T follicular helper cell (primary cell): ENCODE measurements around the gene WASHC4.

Experiments used
- DNase-seq: peaks from one replicate; pipeline ENCODE4 v3.0.0-alpha.2; 2020; ENCODE audit warnings: low read depth
- total RNA-seq, 2 experiments: gene quantifications; one replicate each; lab custom pipeline; 2026; lab: John Stamatoyannopoulos, UW

WASHC4 gene
- total RNA-seq = 112 to 242 reads per million in 2 experiments

- DNase-seq = peak; percentile 88
Measured at GRCh38 chr12:105107494-105108371, at the start of gene WASHC4. Gene WASHC4 (plus strand): TSS chr12:105107731. CDS start chr12:105107801, 70 bp downstream.

- DNase-seq = no peak
Measured at GRCh38 chr12:105060715-105061378, 46.7 kb upstream of the WASHC4 start.

GRCh38 chr12:105064564-105065178, 42.9 kb upstream of the WASHC4 start:
- DNase-seq = no peak

- DNase-seq = no peak
Measured at GRCh38 chr12:105067511-105068031, 40.0 kb upstream of the WASHC4 start.

- no peak for DNase-seq
Measured at GRCh38 chr12:105069936-105070702, 37.4 kb upstream of the WASHC4 start.

GRCh38 chr12:105071981-105072380, 35.5 kb upstream of the WASHC4 start:
- DNase-seq = no peak

GRCh38 chr12:105072888-105073488, 34.5 kb upstream of the WASHC4 start:
- no peak for DNase-seq

GRCh38 chr12:105076098-105076497, 31.4 kb upstream of the WASHC4 start:
- DNase-seq = no peak

- DNase-seq = no peak
Measured at GRCh38 chr12:105076913-105077312, 30.6 kb upstream of the WASHC4 start.

GRCh38 chr12:105077435-105077834, 30.1 kb upstream of the WASHC4 start:
- no peak for DNase-seq

GRCh38 chr12:105078712-105079570, 28.6 kb upstream of the WASHC4 start:
- no peak for DNase-seq

GRCh38 chr12:105083031-105083430, 24.5 kb upstream of the WASHC4 start:
- DNase-seq = no peak

- DNase-seq = no peak
Measured at GRCh38 chr12:105083551-105084105, 23.9 kb upstream of the WASHC4 start.

- DNase-seq = peak; percentile 12
Measured at GRCh38 chr12:105084251-105085250, 23.0 kb upstream of the WASHC4 start, which contains the start of gene ALDH1L2. Gene ALDH1L2 (minus strand): TSS chr12:105084458. CDS start chr12:105084436, 22 bp downstream.

GRCh38 chr12:105085501-105085900, 22.0 kb upstream of the WASHC4 start:
- no peak for DNase-seq

GRCh38 chr12:105089817-105090216, 17.7 kb upstream of the WASHC4 start:
- DNase-seq = no peak

GRCh38 chr12:105090361-105090760, 17.2 kb upstream of the WASHC4 start:
- no peak for DNase-seq

- DNase-seq = no peak
Measured at GRCh38 chr12:105091476-105092206, 15.9 kb upstream of the WASHC4 start.
